Heart left ventricle (tissue), 16 donors: ENCODE results near the gene ENAM. TPM values are rescaled to one million over a fixed set of nuclear protein-coding genes. Genes with fewer than 3 reads are reported as not detected.
"Not testable (repeated sequence)": the region's sequence is repeated elsewhere in the genome, so short reads cannot be mapped to it uniquely, and the experiment has no call there.

ENCODE experiments used
- ATAC-seq, 4 donors: fragments of 200-7000 bp; cut with Tn5 transposase; one replicate each; pipeline ENCODE4 v1.9.1; 2020 to 2022; ENCODE audit warnings: moderate library complexity in 4 of 4, mild to moderate bottlenecking in 3 of 4, moderate number of reproducible peaks in 1 of 4
- DNase-seq, 5 donors: peaks; one replicate each; pipeline ENCODE4 v3.0.0-alpha.2; 2020
- H3K27ac ChIP-seq, 12 donors: fragments of 200-600 bp; sonication (generic) in 4 of 12; one replicate each; pipeline versions ENCODE4 v1.5.0 to v1.8.0; 2016 to 2022; ENCODE audit warnings: mild to moderate bottlenecking in 2 of 12
- H3K27me3 ChIP-seq, 9 donors: fragments of 200-600 bp; sonication (generic) in 2 of 9; one replicate each; pipeline versions ENCODE4 v1.5.1 to v1.8.0; 2016 to 2022; ENCODE audit warnings: mild to moderate bottlenecking in 3 of 9
- H3K36me3 ChIP-seq, 9 donors: fragments of 200-600 bp; sonication (generic) in 2 of 9; one replicate each; pipeline versions ENCODE4 v1.5.0 to v1.8.0; 2018 to 2022; ENCODE audit warnings: mild to moderate bottlenecking in 2 of 9
- H3K4me1 ChIP-seq, 12 donors: fragments of 200-600 bp; sonication (generic) in 4 of 12; one replicate each; pipeline versions ENCODE4 v1.5.0 to v1.8.0; 2016 to 2022; ENCODE audit warnings: mild to moderate bottlenecking in 3 of 12
- H3K4me3 ChIP-seq, 12 donors: fragments of 200-600 bp; sonication (generic) in 4 of 12; one replicate each; pipeline versions ENCODE4 v1.5.0 to v1.8.0; 2017 to 2022; ENCODE audit warnings: mild to moderate bottlenecking in 9 of 12, moderate library complexity in 4 of 12
- H3K9me3 ChIP-seq, 12 donors: fragments of 200-600 bp; sonication (generic) in 4 of 12; one replicate each; pipeline versions ENCODE4 v1.5.0 to v1.8.0; 2016 to 2022; ENCODE audit warnings: mild to moderate bottlenecking in 1 of 12
- POLR2A ChIP-seq, 2 donors: fragments of 450-650 bp; IDR thresholded peaks; one replicate each; pipeline ENCODE4 v1.6.1; 2017; ENCODE audit warnings: antibody characterized with exemption in 2 of 2, mild to moderate bottlenecking in 2 of 2, moderate library complexity in 2 of 2
- WGBS, 4 donors: extraction: QIAGEN DNeasy Blood & Tissue Kit in 2 of 4; methylation state at CpG; one replicate each; pipeline versions ENCODE4 v1.1.5 to v1.1.7; 2013 to 2018; 5-methylcytosine and 5-hydroxymethylcytosine counted together
- intact Hi-C, 10 donors: fragments of 100-400 bp; cut with DNase I; formaldehyde crosslinking; loops; one replicate each; pipeline versions ENCODE4 v1.11.1 to v1.14.2; 2022
- polyA plus RNA-seq, 2 donors: library from polyadenylated mRNA; stranded (reverse); fragments of 200-250 nt; gene quantifications; one replicate each; pipeline ENCODE4 v1.2.3, GENCODE V29; 2013
- total RNA-seq, 9 donors: library from RNA; depleted of rRNA in 2 of 9; stranded (reverse); fragments of >200 nt in 2 of 9; fragmentation: NEBNext Ultra II Directional in 3 of 9; extraction: Animal tissue kit (Norgen Biotek cat#: 25700) in 3 of 9; gene quantifications; one replicate each; pipeline versions ENCODE4 v1.1.0 to v1.2.4, GENCODE V29; 2016 to 2023
- TF ChIP-seq, protein P1 (sequence below), 12 donors: fragments of 200-600 bp; sonication (generic) in 4 of 12; IDR thresholded peaks; one replicate each; pipeline versions ENCODE4 v1.5.0 to v1.8.0; 2018 to 2022; ENCODE audit warnings: antibody characterized with exemption in 12 of 12, mild to moderate bottlenecking in 5 of 12
- donor health status: ischemic (EF 13 %, LVEDD 7.1; RV severe dilation, severe dysfunction).
- donor health status: healthy with polysubstance abuse.
- donor health status: DM: no; HTN: yes; CAD: no.
- donor health status: DM: no; HTN: no; CAD: no.
- donor health status: ischemic (EF 25% LVEDD 6.9; RV normal size, moderate dysfunction).
- donor health status: ischemic (EF 25% LVEDD 5.7; RV mildly dilated, moderate dysfunction).
- donor health status: healthy.
- donor health status: DM: yes; HTN: yes; CAD: no.
- donor health status: ischemic (EF 35%, LVEDD 5.7; RV mildly dilated, moderate dysfunction).
- donor health status: nonischemic (EF 11% LVEDD 7.7; RV severe dilation, severe dysfunction).
- donor health status: DM: yes; HTN: yes; CAD: no.
- donor health status: PGD.
- donor health status: ischemic (EF 29% LVEDD 5.4; RV normal size, mild dysfunction).
- donor health status: nonischemic (EF 23%, LVEDD 6.1; RV moderate dilation, normal function).

The ENAM gene
- total and polyA plus RNA-seq, 11 donors: 0.98 to 16.0 (median 6.8) TPM

DNA sequence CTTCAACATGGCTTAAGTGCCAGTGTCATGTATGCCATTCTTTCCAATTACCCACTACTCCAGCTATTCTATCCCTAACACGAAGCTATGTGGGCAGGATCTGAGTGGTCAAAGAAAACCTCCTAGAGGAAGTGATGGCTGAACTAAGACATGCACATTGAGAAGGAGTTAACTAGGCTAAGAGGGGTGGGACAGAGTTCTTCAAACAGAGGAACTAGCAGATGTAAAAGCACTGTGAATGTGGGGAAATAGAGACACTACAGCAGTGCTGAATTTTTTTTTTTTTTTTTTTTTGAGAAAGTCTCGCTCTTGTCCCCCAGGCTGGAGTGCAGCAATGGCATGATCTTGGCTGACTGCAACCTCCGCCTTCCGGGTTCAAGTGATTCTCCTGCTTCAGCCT, 31.6 kb downstream of the ENAM start:
- ATAC-seq (no peak), DNase-seq (no peak)
- Histone ChIP-seq H3K4me3 (no peak overlapping the region), H3K27ac (no peak overlapping the region), H3K9me3 (no peaks in the 10 kb centered on the region), H3K4me1 (no peaks in the 10 kb centered on the region), H3K27me3 (peaks cover 0 to 4% (median 0%) of the 10 kb centered on the region in 9 donors), H3K36me3 (no peaks in the 10 kb centered on the region)
- WGBS, 4 donors: 80 to 84% (median 83%) methylated on average over 4 of the region's 4 CpGs
- TF ChIP-seq, protein P1, sequence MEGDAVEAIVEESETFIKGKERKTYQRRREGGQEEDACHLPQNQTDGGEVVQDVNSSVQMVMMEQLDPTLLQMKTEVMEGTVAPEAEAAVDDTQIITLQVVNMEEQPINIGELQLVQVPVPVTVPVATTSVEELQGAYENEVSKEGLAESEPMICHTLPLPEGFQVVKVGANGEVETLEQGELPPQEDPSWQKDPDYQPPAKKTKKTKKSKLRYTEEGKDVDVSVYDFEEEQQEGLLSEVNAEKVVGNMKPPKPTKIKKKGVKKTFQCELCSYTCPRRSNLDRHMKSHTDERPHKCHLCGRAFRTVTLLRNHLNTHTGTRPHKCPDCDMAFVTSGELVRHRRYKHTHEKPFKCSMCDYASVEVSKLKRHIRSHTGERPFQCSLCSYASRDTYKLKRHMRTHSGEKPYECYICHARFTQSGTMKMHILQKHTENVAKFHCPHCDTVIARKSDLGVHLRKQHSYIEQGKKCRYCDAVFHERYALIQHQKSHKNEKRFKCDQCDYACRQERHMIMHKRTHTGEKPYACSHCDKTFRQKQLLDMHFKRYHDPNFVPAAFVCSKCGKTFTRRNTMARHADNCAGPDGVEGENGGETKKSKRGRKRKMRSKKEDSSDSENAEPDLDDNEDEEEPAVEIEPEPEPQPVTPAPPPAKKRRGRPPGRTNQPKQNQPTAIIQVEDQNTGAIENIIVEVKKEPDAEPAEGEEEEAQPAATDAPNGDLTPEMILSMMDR (IDR thresholded peaks at IDR 0.05): no peak
- TF ChIP-seq POLR2A (IDR thresholded peaks at IDR 0.05): no peak
- intact Hi-C loops: no loop called here

- ATAC-seq, H3K4me1 ChIP-seq, H3K4me3 ChIP-seq, H3K9me3 ChIP-seq, H3K27me3 ChIP-seq, H3K36me3 ChIP-seq, intact Hi-C loops, DNase-seq, H3K27ac ChIP-seq: not testable (repeated sequence)
- 88 to 95% (median 90%) methylated on average over 5 of the region's 5 CpGs for WGBS, 4 donors
Measured at GRCh38 chr4:70661309-70661922, 32.9 kb downstream of the ENAM start.

DNA sequence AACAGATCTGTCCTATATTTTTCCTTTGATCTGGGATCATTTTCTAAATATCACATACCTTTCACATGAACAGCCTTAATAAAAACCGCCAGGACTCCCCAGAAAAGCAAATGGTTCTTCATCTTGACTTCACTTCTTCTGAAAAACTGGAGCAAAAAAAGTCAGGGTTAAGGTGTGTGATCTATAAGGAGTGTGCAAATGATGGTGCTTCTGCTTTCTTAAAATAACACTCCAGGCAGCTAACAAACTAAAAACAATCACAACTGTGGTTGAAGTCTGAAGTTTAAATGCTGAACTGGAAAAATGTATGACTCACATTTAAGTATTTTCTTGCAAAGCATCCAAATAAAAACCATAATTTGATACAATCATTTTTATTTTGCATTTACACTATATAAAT, 37.8 kb downstream of the ENAM start, which contains the start of gene JCHAIN:
TSS of gene JCHAIN (minus strand) at position 140 of the 400 bp plus-strand sequence. CDS start at position 122, 18 bp downstream.
- ATAC-seq: no peak
- H3K4me1 ChIP-seq: peaks cover 0 to 5% (median 0%) of the 10 kb centered on the region in 12 donors
- no peaks in the 10 kb centered on the region for H3K36me3 ChIP-seq
- no peak for DNase-seq
- no peak within 1 kb of the TSS for H3K4me3 ChIP-seq
- intact Hi-C loops: no loop called here
- WGBS, 4 donors: 79 to 89% (median 83%) methylated on average over 1 of the region's 1 CpG
- H3K27me3 ChIP-seq: no peaks in the 10 kb centered on the region
- TF ChIP-seq, protein P1 (IDR thresholded peaks at IDR 0.05): no peak
- no peak for TF ChIP-seq POLR2A (IDR thresholded peaks at IDR 0.05)
- no peak within 1 kb of the TSS for H3K27ac ChIP-seq
- H3K9me3 ChIP-seq: no peaks in the 10 kb centered on the region

DNA sequence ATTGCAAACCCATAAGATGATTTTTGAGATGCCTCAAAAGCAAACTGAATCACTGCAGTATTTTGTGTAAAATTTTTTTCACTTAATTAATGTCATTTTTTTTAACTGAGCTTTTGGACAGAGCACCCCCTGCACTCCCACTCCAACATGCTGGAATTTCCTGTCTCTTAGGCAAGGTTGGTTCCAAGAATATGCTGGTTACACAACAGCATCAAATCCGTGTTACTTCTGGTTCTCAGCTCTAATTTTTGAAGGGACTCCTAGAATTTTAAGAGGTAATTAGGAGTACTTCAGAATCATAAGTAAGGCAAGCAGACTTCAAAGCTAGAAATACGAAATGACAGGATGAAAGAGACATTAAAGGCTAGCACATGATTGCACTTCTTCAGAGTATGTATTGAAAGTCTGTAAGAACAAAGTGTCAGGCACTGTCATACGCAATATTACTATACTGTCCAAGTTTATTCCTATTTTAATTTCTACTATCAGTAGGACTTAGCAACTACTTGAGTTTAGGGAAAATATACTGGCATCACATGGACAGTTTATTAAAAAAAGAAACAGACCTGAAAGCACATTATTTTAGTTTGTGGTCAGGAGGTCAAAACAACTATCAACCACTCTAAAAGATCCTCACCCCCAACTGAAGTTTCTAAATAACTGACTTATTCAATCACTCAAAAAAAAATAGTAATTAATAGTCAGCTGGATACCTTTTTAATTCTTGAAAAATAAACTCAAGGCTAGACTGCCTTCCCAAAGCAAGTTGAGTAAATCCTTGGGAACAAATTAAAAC, 39.4 kb downstream of the ENAM start:
- ATAC-seq (peak in 1 of 4 donors; percentile 63), DNase-seq (no peak)
- H3K27ac ChIP-seq: peak overlapping the region in 3 of 12 donors; percentile 24 to 53 (median 44)
- no peaks in the 10 kb centered on the region for H3K36me3 ChIP-seq
- no peaks in the 10 kb centered on the region for H3K27me3 ChIP-seq
- no peaks in the 10 kb centered on the region for H3K9me3 ChIP-seq
- no peak overlapping the region for H3K4me3 ChIP-seq
- intact Hi-C loops: no loop called here
- peaks cover 0 to 5% (median 0%) of the 10 kb centered on the region in 12 donors for H3K4me1 ChIP-seq
- TF ChIP-seq, protein P1 (IDR thresholded peaks at IDR 0.05): no peak
- TF ChIP-seq POLR2A (IDR thresholded peaks at IDR 0.05): no peak
- 40 to 49% (median 45%) methylated on average over 3 of the region's 3 CpGs for WGBS, 4 donors
